Kidney (tissue), 22 donors: Measurements from ENCODE around the gene DDX21. TPM values are rescaled to one million over a fixed set of nuclear protein-coding genes. Genes with fewer than 3 reads are reported as not detected.
"Not testable (repeated sequence)": the region's sequence is repeated elsewhere in the genome, so short reads cannot be mapped to it uniquely, and the experiment has no call there.

Experiments used
- DNase-seq, 5 donors: peaks; one replicate each; pipeline ENCODE4 v3.0.0-alpha.2; 2013 to 2020
- FAIRE-seq: peaks from 2 replicates; lab custom pipeline; 2012; peaks lifted over from hg19 to GRCh38; lab: Jason Lieb, UNC
- H3K27ac ChIP-seq, 2 donors: one replicate each; pipeline ENCODE4 v1.7.0; 2013; ENCODE audit warnings: low read depth in 2 of 2, low read length in 2 of 2, inconsistent platforms in 1 of 2
- H3K27me3 ChIP-seq: one replicate; pipeline ENCODE4 v1.7.1; 2013; ENCODE audit warnings: low read length, inconsistent platforms; ENCODE audit not compliant: control insufficient read depth, insufficient read depth
- H3K36me3 ChIP-seq, 3 donors: one replicate each; pipeline versions ENCODE4 v1.7.0 to v1.7.1; 2013; ENCODE audit warnings: low read length in 3 of 3, control low read depth in 1 of 3, inconsistent platforms in 1 of 3; ENCODE audit not compliant: insufficient read depth in 3 of 3, control insufficient read depth in 2 of 3
- H3K4me1 ChIP-seq, 3 donors: one replicate each; pipeline versions ENCODE4 v1.7.0 to v1.7.1; 2013; ENCODE audit warnings: low read length in 3 of 3, inconsistent platforms in 1 of 3, low read depth in 1 of 3; ENCODE audit not compliant: control insufficient read depth in 2 of 3, insufficient read depth in 2 of 3
- H3K4me3 ChIP-seq, 3 donors: one replicate each; pipeline versions ENCODE4 v1.7.0 to v1.8.1; 2013; ENCODE audit warnings: low read length in 3 of 3, control low read depth in 1 of 3, inconsistent platforms in 1 of 3
- H3K9ac ChIP-seq, 3 donors: one replicate each; pipeline versions ENCODE4 v1.7.0 to v1.7.1; 2013; ENCODE audit warnings: low read length in 3 of 3, control low read depth in 1 of 3, inconsistent platforms in 1 of 3
- H3K9me3 ChIP-seq, 3 donors: one replicate each; pipeline versions ENCODE4 v1.7.0 to v1.7.1; 2013; ENCODE audit warnings: low read length in 3 of 3, control low read depth in 1 of 3, inconsistent platforms in 1 of 3; ENCODE audit not compliant: control insufficient read depth in 2 of 3, insufficient read depth in 1 of 3
- intact Hi-C: fragments of 100-400 bp; cut with DNase I; formaldehyde crosslinking; loops from one replicate; pipeline ENCODE4 v1.11.1; 2022
- long read RNA-seq, 10 donors: library from polyadenylated mRNA in 1 of 10; unstranded in 1 of 10; transcript quantifications; one replicate each; pipeline ENCODE4 v2.0.0 and lab custom pipeline, GENCODE V29; 2021 to 2026
- polyA plus RNA-seq: library from polyadenylated mRNA; stranded (reverse); fragments of 350-450 nt; fragmentation: Illumina TruSeq; extraction: RNeasy Lipid Tissue Mini Kit (QIAGEN cat#74804); gene quantifications from one replicate; pipeline ENCODE4 v1.2.3, GENCODE V29; 2014; ENCODE audit warnings: low read depth, low replicate concordance; ENCODE audit not compliant: insufficient read depth
- total RNA-seq: library from RNA; stranded (reverse); fragmentation: NEBNext Ultra II Directional; extraction: Animal tissue kit (Norgen Biotek cat#: 25700); gene quantifications from one replicate; pipeline ENCODE4 v1.2.1, GENCODE V29; 2021
- TF ChIP-seq, protein P1 (sequence below): IDR thresholded peaks from 3 replicates; pipeline ENCODE4 v1.5.1; 2012; ENCODE audit warnings: mild to moderate bottlenecking, moderate library complexity, borderline replicate concordance; ENCODE audit not compliant: insufficient read depth; ENCODE audit errors: extremely low read depth
- donor health status: control.
- donor health status: control.
- donor health status: control.
- donor health status: control.
- donor health status: control.
- donor health status: DM: yes; HTN: yes; CAD: no.
- donor health status: Normal renal cell carcinoma (clear cell type).

Gene DDX21
- 49.4 TPM for total RNA-seq
- 8.9 TPM for polyA plus RNA-seq
- long read RNA-seq, donor 1, full-length matches to known transcripts = 1 of 20 reads
- long read RNA-seq, donor 1, partial matches to known transcripts = 19 of 20 reads
- long read RNA-seq, donor 1, other reads (novel, unspliced or antisense) = 0 of 20 reads
- long read RNA-seq, donor 2, partial matches to known transcripts = 20 of 20 reads
- long read RNA-seq, donor 2, other reads (novel, unspliced or antisense) = 0 of 20 reads
- long read RNA-seq, donor 3, full-length matches to known transcripts = 8 of 55 reads
- long read RNA-seq, donor 3, partial matches to known transcripts = 47 of 55 reads
- long read RNA-seq, donor 3, other reads (novel, unspliced or antisense) = 0 of 55 reads
- long read RNA-seq, donor 4, full-length matches to known transcripts = 6 of 12 reads
- long read RNA-seq, donor 4, partial matches to known transcripts = 6 of 12 reads
- long read RNA-seq, donor 4, other reads (novel, unspliced or antisense) = 0 of 12 reads
- long read RNA-seq, donor 5 = 0 reads
- long read RNA-seq, donor 6, full-length matches to known transcripts = 6 of 51 reads
- long read RNA-seq, donor 6, partial matches to known transcripts = 45 of 51 reads
- long read RNA-seq, donor 6, other reads (novel, unspliced or antisense) = 0 of 51 reads
- long read RNA-seq, donor 7, full-length matches to known transcripts = 15 of 34 reads
- long read RNA-seq, donor 7, partial matches to known transcripts = 14 of 34 reads
- long read RNA-seq, donor 7, other reads (novel, unspliced or antisense) = 5 of 34 reads
- long read RNA-seq, donor 8, full-length matches to known transcripts = 1 of 26 reads
- long read RNA-seq, donor 8, partial matches to known transcripts = 25 of 26 reads
- long read RNA-seq, donor 8, other reads (novel, unspliced or antisense) = 0 of 26 reads
- long read RNA-seq, donor 9, full-length matches to known transcripts = 1 of 14 reads
- long read RNA-seq, donor 9, partial matches to known transcripts = 13 of 14 reads
- long read RNA-seq, donor 9, other reads (novel, unspliced or antisense) = 0 of 14 reads
- long read RNA-seq, donor 10, full-length matches to known transcripts = 3 of 75 reads
- long read RNA-seq, donor 10, partial matches to known transcripts = 72 of 75 reads
- long read RNA-seq, donor 10, other reads (novel, unspliced or antisense) = 0 of 75 reads

GRCh38 chr10:68955832-68956532, at the start of gene DDX21:
Gene DDX21 (plus strand): TSS chr10:68956170. CDS start chr10:68956226, 56 bp downstream.
- TF ChIP-seq, protein P1, sequence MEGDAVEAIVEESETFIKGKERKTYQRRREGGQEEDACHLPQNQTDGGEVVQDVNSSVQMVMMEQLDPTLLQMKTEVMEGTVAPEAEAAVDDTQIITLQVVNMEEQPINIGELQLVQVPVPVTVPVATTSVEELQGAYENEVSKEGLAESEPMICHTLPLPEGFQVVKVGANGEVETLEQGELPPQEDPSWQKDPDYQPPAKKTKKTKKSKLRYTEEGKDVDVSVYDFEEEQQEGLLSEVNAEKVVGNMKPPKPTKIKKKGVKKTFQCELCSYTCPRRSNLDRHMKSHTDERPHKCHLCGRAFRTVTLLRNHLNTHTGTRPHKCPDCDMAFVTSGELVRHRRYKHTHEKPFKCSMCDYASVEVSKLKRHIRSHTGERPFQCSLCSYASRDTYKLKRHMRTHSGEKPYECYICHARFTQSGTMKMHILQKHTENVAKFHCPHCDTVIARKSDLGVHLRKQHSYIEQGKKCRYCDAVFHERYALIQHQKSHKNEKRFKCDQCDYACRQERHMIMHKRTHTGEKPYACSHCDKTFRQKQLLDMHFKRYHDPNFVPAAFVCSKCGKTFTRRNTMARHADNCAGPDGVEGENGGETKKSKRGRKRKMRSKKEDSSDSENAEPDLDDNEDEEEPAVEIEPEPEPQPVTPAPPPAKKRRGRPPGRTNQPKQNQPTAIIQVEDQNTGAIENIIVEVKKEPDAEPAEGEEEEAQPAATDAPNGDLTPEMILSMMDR = peak; percentile 43
- Histone ChIP-seq H3K9me3 (no peaks in the 10 kb centered on the region), H3K4me3 (peak within 1 kb of the TSS; percentile 95 to 96 (median 95)), H3K27me3 (no peaks in the 10 kb centered on the region), H3K4me1 (peaks cover 0 to 4% (median 0%) of the 10 kb centered on the region in 3 donors), H3K9ac (peak within 1 kb of the TSS; percentile 82 to 95 (median 86)), H3K27ac (peak within 1 kb of the TSS; percentile 93 to 96), H3K36me3 (peaks cover 0 to 5% (median 2%) of the 10 kb centered on the region in 3 donors)
- FAIRE-seq = no peak
- peak; percentile 92 to 97 (median 96) for DNase-seq
- intact Hi-C loops = no loop called here

- peaks cover 0 to 4% (median 2%) of the 10 kb centered on the region in 3 donors for H3K36me3 ChIP-seq
- TF ChIP-seq, protein P1 = no peak
- intact Hi-C loops = no loop called here
- no peak overlapping the region for H3K4me3 ChIP-seq
- H3K9ac ChIP-seq = no peak overlapping the region
- FAIRE-seq = no peak
- no peaks in the 10 kb centered on the region for H3K27me3 ChIP-seq
- H3K27ac ChIP-seq = no peak overlapping the region
- H3K4me1 ChIP-seq = peaks cover 0 to 3% (median 0%) of the 10 kb centered on the region in 3 donors
- DNase-seq = peak in 2 of 5 donors; percentile 9 to 67
- no peaks in the 10 kb centered on the region for H3K9me3 ChIP-seq
Observed at GRCh38 chr10:68924593-68924992, 31.4 kb upstream of the DDX21 start.

GRCh38 chr10:68925489-68925888, 30.5 kb upstream of the DDX21 start:
- Histone ChIP-seq H3K27ac (no peak overlapping the region), H3K4me1 (peaks cover 0 to 3% (median 0%) of the 10 kb centered on the region in 3 donors), H3K9me3 (no peaks in the 10 kb centered on the region), H3K36me3 (peaks cover 2% of the 10 kb centered on the region in 3 donors), H3K9ac (no peak overlapping the region), H3K4me3 (no peak overlapping the region), H3K27me3 (no peaks in the 10 kb centered on the region)
- TF ChIP-seq, protein P1 = no peak
- FAIRE-seq = no peak
- no peak for DNase-seq
- intact Hi-C loops = no loop called here

GRCh38 chr10:68929157-68929556, 26.8 kb upstream of the DDX21 start:
- H3K4me1 ChIP-seq, H3K27ac ChIP-seq, H3K27me3 ChIP-seq, intact Hi-C loops, FAIRE-seq, DNase-seq, H3K9me3 ChIP-seq, H3K9ac ChIP-seq, H3K4me3 ChIP-seq: not testable (repeated sequence)
- H3K36me3 ChIP-seq = peaks cover 3 to 10% (median 8%) of the 10 kb centered on the region in 3 donors

DNA sequence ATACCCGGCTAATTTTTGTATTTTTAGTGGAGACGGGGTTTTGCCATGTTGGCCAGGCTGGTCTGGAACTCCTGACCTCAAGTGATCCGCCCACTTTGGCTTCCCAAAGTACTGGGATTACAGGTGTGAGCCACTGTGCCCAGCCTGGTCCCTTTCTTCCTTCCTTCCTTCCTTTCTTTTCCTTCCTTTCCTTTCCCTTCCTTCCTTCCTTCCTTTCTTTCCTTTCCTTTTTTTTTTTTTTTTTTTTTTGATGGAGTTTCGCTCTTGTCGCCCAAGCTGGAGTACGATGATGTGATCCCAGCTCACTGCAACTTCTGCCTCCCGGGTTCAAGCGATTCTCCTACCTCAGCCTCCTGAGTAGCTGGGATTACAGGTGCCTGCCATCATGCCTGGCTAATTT, 26.1 kb upstream of the DDX21 start:
- DNase-seq, H3K4me3 ChIP-seq, FAIRE-seq, H3K4me1 ChIP-seq, H3K27ac ChIP-seq, H3K9ac ChIP-seq, intact Hi-C loops, H3K27me3 ChIP-seq, H3K9me3 ChIP-seq: not testable (repeated sequence)
- peaks cover 3 to 12% (median 10%) of the 10 kb centered on the region in 3 donors for H3K36me3 ChIP-seq
